ENCODE results near the gene LIG1. TPM values are rescaled to one million over a fixed set of nuclear protein-coding genes. Genes with fewer than 3 reads are reported as not detected.

LIG1 gene
- total RNA-seq, result 10 to 100 TPM in 1 of 4 donors, 1 to 10 TPM in 3; 6.1 to 21.9 (median 6.7) TPM

DNA sequence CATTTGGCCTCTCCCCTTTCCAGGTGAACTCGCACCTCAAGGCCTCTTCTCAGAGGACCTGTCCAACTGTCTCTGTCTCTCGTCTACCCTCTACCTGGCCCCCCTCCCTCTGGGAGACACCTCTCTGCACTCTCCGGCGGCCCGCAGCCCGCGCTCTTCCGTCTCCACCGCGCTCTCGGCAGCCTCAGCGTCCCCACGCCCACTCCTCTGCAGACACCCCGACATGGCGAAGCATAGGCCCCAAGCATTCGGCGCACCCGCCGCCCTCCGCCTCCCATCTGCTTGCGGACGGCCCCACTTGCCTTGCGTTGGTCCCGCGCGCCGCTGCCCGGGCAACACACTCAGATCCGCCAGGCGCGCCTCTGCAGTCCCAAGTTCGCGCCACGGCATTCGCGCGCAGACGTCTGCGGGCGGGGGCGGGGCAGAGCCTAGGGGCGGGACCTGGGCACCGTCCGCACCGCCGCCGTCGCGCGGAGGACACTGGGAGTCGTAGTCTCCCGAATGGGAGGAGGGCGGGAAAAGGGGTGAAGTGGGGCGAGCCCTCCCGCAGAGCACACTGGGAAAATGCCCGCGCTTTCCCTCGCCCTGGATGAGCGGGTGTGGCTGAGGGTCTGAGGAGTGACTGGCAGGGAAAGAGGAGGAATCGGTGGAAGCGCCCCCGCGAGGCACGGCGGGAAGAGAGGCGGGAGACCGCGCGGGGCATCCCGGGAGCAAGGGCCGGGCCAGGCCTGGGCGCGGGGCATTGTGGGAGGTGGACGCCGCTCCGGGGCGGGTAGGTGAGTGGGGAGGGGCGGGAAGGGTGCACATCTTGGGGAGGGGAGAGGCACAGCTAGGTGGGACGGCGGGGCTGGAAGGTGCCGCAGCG, at the start of gene LIG1, which contains the start of gene ZSWIM9:
LIG1 (minus strand) TSS at position 406 of the 865 bp plus-strand sequence. CDS start 4,778 bp downstream, outside the sequence.
ZSWIM9 (plus strand) TSS at position 742 of the 865 bp plus-strand sequence. CDS start 1,123 bp downstream, outside the sequence.
- Histone ChIP-seq H3K4me1 (peaks cover 0 to 24% (median 2%) of the 10 kb centered on the region in 4 donors), H3K27me3 (no peaks in the 10 kb centered on the region), H3K27ac (peak within 1 kb of the TSS; percentile 91 to 97 (median 96)), H3K9me3 (no peaks in the 10 kb centered on the region), H3K36me3 (peaks cover 0 to 36% (median 0%) of the 10 kb centered on the region in 3 donors), H3K4me3 (peak within 1 kb of the TSS; percentile 68 to 92 (median 73))
- DNase-seq (ENCODE audit: low spot score in 2 of 2), result peak; percentile 79 to 82
- TF ChIP-seq EP300 (IDR thresholded peaks at IDR 0.05), result peak; percentile 83 to 98
- TF ChIP-seq POLR2A (IDR thresholded peaks at IDR 0.05), result no peak
- TF ChIP-seq CTCF (IDR thresholded peaks at IDR 0.05), result peak in 3 of 5 experiments; percentile 12 to 60 (median 20)
- WGBS, 2 donors, result 1 to 2% methylated on average over 41 to 60 of the region's 82 CpGs

- H3K4me3 ChIP-seq, result no peak overlapping the region
These were observed 48.9 kb upstream of the LIG1 start for GRCh38 chr19:48218997-48219396.

DNA sequence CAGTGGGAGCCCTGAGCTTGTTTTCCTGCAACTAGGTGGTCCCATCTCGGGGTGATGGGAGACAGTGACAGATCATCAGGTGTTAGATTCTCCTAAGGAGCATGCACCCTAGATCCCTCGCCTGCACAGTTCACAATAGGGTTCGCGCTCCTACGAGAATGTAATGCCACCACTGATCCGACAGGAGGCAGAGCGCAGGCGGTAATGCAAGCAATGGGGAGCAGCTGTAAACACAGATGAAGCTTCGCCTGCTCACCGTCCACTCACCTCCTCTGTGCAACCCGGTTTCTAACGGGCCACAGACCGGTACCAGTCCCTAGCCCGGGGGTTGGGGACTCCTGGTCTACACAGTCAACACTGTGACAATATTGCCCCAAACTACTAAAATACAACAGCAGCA, 46.8 kb upstream of the LIG1 start:
- H3K4me1 ChIP-seq, result no peaks in the 10 kb centered on the region
- H3K9me3 ChIP-seq, result no peaks in the 10 kb centered on the region
- DNase-seq (ENCODE audit: low spot score in 2 of 2), result no peak
- H3K27me3 ChIP-seq, result no peaks in the 10 kb centered on the region
- H3K4me3 ChIP-seq, result no peak overlapping the region
- peaks cover 0 to 80% (median 0%) of the 10 kb centered on the region in 3 donors for H3K36me3 ChIP-seq
- 78 to 88% methylated on average over 14 of the region's 14 CpGs for WGBS, 2 donors
- no peak for TF ChIP-seq EP300 (IDR thresholded peaks at IDR 0.05)
- TF ChIP-seq CTCF (IDR thresholded peaks at IDR 0.05), result no peak
- TF ChIP-seq POLR2A (IDR thresholded peaks at IDR 0.05), result no peak
- no peak overlapping the region for H3K27ac ChIP-seq

More at GRCh38 chr19:48218997-48219396, 48.9 kb upstream of the LIG1 start:
- no peaks in the 10 kb centered on the region for H3K27me3 ChIP-seq
- H3K27ac ChIP-seq, result no peak overlapping the region
- H3K9me3 ChIP-seq, result no peaks in the 10 kb centered on the region
- WGBS, 2 donors, result 82 to 84% methylated on average over 6 of the region's 6 CpGs
- H3K4me1 ChIP-seq, result no peaks in the 10 kb centered on the region
- TF ChIP-seq CTCF (IDR thresholded peaks at IDR 0.05), result no peak
- no peak for TF ChIP-seq EP300 (IDR thresholded peaks at IDR 0.05)
- TF ChIP-seq POLR2A (IDR thresholded peaks at IDR 0.05), result no peak
- H3K36me3 ChIP-seq, result peaks cover 0 to 78% (median 0%) of the 10 kb centered on the region in 3 donors
- DNase-seq (ENCODE audit: low spot score in 2 of 2), result no peak

DNA sequence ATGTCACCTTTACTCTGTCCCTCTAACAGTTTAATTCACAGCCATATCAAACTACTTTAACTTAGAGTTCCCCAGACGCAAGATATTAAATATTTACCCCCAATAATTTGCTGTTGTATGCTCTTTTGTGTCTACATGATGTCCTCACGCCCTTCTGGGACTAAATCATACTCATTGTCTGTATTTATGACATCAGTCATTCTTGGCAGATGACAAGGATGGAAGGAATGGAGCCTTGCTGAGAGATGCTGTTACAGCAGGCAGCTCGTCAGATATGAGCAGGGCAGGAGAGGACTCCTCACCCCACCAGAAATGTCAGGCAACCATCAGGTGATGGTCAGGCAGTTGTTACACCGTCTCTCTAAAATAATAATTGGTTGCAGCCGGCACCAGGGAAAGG, 43.8 kb upstream of the LIG1 start:
- H3K4me1 ChIP-seq, result no peaks in the 10 kb centered on the region
- H3K27me3 ChIP-seq, result no peaks in the 10 kb centered on the region
- H3K9me3 ChIP-seq, result no peaks in the 10 kb centered on the region
- peaks cover 0 to 67% (median 0%) of the 10 kb centered on the region in 3 donors for H3K36me3 ChIP-seq
- H3K4me3 ChIP-seq, result no peak overlapping the region
- H3K27ac ChIP-seq, result no peak overlapping the region
- DNase-seq (ENCODE audit: low spot score in 2 of 2), result no peak
- 68 to 70% methylated on average over 5 of the region's 5 CpGs for WGBS, 2 donors
- TF ChIP-seq CTCF (IDR thresholded peaks at IDR 0.05), result no peak
- no peak for TF ChIP-seq EP300 (IDR thresholded peaks at IDR 0.05)
- TF ChIP-seq POLR2A (IDR thresholded peaks at IDR 0.05), result no peak

DNA sequence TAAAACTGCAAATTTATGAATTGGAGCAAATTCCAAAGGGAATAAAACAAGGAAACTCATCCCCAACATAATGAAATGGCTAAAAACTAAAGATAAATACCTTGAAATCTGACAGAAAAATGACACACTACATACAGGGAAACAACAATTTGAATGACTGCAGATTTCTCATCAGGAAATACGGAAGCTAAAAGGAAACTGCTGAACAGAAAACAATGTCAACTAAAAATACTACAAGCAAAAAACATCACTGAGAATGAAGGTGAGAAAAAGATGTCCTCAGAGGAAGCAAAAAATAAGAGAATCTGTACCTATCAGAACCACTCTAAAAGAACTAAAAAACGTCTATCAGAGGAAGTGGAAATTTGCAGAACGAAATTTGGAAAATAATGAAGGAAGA, 39.9 kb upstream of the LIG1 start:
- no peak for DNase-seq (ENCODE audit: low spot score in 2 of 2)
- TF ChIP-seq POLR2A (IDR thresholded peaks at IDR 0.05), result no peak
- TF ChIP-seq CTCF (IDR thresholded peaks at IDR 0.05), result no peak
- TF ChIP-seq EP300 (IDR thresholded peaks at IDR 0.05), result no peak
- whole genome bisulfite sequencing, 2 donors, result 76 to 77% methylated on average over 3 of the region's 3 CpGs
- no peaks in the 10 kb centered on the region for H3K27me3 ChIP-seq
- H3K4me1 ChIP-seq, result peaks cover 0 to 4% (median 0%) of the 10 kb centered on the region in 4 donors
- H3K9me3 ChIP-seq, result no peaks in the 10 kb centered on the region
- H3K27ac ChIP-seq, result no peak overlapping the region
- H3K36me3 ChIP-seq, result peaks cover 0 to 49% (median 0%) of the 10 kb centered on the region in 3 donors
- no peak overlapping the region for H3K4me3 ChIP-seq
